ENCODE results near the gene MVB12A.

DNA sequence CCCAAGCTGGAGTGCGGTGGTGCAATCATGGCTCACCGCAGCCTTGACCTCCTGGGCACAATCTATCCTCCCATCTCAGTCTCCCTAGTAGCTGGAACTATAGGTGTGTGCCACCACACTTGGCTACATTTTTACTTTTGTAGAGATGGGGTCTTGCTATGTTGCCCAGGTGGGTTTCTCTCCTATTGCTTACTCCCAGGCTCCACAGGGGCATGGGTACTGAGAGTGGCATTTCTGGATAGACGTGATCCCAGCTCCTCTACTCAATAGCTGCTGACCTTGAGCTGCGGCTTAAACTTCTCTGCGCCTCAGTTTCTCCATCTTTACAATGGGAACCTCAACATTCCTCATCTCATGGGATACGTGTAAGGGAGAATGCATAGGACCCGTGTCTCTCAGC, 11.6 kb downstream of the MVB12A start:
- TF ChIP-seq EP300 (IDR thresholded peaks at IDR 0.05): no peak
- TF ChIP-seq, protein P1, sequence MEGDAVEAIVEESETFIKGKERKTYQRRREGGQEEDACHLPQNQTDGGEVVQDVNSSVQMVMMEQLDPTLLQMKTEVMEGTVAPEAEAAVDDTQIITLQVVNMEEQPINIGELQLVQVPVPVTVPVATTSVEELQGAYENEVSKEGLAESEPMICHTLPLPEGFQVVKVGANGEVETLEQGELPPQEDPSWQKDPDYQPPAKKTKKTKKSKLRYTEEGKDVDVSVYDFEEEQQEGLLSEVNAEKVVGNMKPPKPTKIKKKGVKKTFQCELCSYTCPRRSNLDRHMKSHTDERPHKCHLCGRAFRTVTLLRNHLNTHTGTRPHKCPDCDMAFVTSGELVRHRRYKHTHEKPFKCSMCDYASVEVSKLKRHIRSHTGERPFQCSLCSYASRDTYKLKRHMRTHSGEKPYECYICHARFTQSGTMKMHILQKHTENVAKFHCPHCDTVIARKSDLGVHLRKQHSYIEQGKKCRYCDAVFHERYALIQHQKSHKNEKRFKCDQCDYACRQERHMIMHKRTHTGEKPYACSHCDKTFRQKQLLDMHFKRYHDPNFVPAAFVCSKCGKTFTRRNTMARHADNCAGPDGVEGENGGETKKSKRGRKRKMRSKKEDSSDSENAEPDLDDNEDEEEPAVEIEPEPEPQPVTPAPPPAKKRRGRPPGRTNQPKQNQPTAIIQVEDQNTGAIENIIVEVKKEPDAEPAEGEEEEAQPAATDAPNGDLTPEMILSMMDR (IDR thresholded peaks at IDR 0.05): no peak

Data from tibial nerve (tissue), 4 donors.